Parathyroid adenoma (tissue), 2 donors: ENCODE measurements around the gene PTPN14.

Experiments
- H2AFZ ChIP-seq: fragments of 300-600 bp; sonication (generic); one replicate; pipeline ENCODE4 v1.7.0; 2017; ENCODE audit warnings: antibody characterized with exemption, mild to moderate bottlenecking
- H3K27ac ChIP-seq: fragments of 300-600 bp; sonication (generic); one replicate; pipeline ENCODE4 v1.7.0; 2017
- H3K27me3 ChIP-seq: fragments of 300-600 bp; sonication (generic); one replicate; pipeline ENCODE4 v1.7.0; 2017; ENCODE audit warnings: low read length; ENCODE audit not compliant: control insufficient read depth, insufficient read depth
- H3K36me3 ChIP-seq: fragments of 300-600 bp; sonication (generic); one replicate; pipeline ENCODE4 v1.7.0; 2017; ENCODE audit warnings: low read length; ENCODE audit not compliant: control insufficient read depth, insufficient read depth
- H3K4me1 ChIP-seq: fragments of 300-600 bp; sonication (generic); one replicate; pipeline ENCODE4 v1.7.0; 2017; ENCODE audit warnings: control low read depth
- H3K4me2 ChIP-seq: fragments of 300-600 bp; sonication (generic); one replicate; pipeline ENCODE4 v1.7.0; 2017; ENCODE audit warnings: low read length
- H3K4me3 ChIP-seq: fragments of 300-600 bp; sonication (generic); one replicate; pipeline ENCODE4 v1.7.0; 2017; ENCODE audit warnings: low read depth, low read length
- H3K79me2 ChIP-seq: fragments of 300-600 bp; sonication (generic); one replicate; pipeline ENCODE4 v1.7.0; 2017; ENCODE audit warnings: control low read depth
- H3K9ac ChIP-seq: fragments of 300-600 bp; sonication (generic); one replicate; pipeline ENCODE4 v1.7.0; 2017; ENCODE audit warnings: mild to moderate bottlenecking
- H3K9me3 ChIP-seq: fragments of 300-600 bp; sonication (generic); one replicate; pipeline ENCODE4 v1.7.0; 2017; ENCODE audit warnings: low read length; ENCODE audit not compliant: control insufficient read depth
- TF ChIP-seq, protein P1 (sequence below): fragments of 300-600 bp; sonication (generic); IDR thresholded peaks from one replicate; pipeline ENCODE4 v1.7.0; 2017; ENCODE audit warnings: antibody characterized with exemption, mild to moderate bottlenecking
- donor health status: primary hyperparathyroidism.

Gene PTPN14

DNA sequence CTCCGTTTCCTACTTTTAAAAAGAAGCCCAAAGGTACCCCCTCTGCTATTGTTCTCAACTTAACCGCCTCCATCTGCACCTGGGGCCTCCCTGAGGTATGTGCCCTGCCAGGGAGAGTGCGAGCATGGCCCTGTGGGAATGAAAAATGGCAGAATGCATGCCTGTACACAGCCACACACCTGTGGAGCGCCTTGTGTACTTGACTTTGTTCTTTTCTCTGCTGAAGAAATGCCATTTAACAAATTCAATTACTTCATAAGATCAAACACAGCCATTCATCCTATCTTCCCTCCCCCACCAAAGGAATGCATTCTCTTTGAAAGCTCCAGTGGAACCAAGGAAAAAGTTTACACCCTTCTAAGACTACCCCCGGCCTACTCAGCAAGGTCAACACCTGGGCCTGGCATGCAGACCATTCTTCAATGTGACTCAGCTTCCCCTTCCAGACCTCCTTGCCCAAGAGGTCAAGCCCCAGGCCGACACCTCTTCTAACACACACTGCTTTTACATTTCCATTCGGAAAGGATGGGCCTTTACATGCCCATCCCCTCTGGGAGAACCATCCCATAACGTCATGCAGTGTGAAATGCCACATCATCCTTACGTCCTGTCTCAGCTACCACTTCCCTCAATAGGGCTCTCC is 146.7 kb downstream of the PTPN14 start:
- Histone ChIP-seq H3K36me3 (no peaks in the 10 kb centered on the region), H3K9ac (no peak overlapping the region), H3K27ac (no peak overlapping the region), H2AFZ (no peak overlapping the region), H3K4me2 (no peak overlapping the region), H3K79me2 (no peaks in the 10 kb centered on the region), H3K4me3 (no peak overlapping the region), H3K4me1 (no peaks in the 10 kb centered on the region), H3K9me3 (no peaks in the 10 kb centered on the region), H3K27me3 (no peaks in the 10 kb centered on the region)
- TF ChIP-seq, protein P1, sequence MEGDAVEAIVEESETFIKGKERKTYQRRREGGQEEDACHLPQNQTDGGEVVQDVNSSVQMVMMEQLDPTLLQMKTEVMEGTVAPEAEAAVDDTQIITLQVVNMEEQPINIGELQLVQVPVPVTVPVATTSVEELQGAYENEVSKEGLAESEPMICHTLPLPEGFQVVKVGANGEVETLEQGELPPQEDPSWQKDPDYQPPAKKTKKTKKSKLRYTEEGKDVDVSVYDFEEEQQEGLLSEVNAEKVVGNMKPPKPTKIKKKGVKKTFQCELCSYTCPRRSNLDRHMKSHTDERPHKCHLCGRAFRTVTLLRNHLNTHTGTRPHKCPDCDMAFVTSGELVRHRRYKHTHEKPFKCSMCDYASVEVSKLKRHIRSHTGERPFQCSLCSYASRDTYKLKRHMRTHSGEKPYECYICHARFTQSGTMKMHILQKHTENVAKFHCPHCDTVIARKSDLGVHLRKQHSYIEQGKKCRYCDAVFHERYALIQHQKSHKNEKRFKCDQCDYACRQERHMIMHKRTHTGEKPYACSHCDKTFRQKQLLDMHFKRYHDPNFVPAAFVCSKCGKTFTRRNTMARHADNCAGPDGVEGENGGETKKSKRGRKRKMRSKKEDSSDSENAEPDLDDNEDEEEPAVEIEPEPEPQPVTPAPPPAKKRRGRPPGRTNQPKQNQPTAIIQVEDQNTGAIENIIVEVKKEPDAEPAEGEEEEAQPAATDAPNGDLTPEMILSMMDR: no peak

DNA sequence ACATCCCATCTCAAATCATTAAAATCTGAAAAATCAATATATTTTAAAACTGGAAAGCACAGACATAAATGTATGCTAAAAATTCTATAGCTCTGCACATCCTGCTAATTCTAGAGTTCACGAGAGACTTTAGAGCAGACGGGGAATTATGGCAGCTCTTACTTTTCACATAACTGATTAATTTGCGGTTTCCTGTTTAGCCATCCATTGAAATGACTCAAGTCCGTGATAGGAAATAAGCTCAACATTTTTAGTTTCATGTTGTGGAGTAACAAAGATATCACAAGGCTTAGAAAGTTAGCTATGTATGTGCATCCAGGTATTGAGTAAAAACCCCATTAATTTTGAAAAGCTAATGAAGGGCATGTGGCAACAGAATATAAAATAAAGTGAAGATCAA is 147.2 kb downstream of the PTPN14 start:
- Histone ChIP-seq H3K79me2 (no peaks in the 10 kb centered on the region), H3K4me2 (no peak overlapping the region), H2AFZ (no peak overlapping the region), H3K9me3 (no peaks in the 10 kb centered on the region), H3K27me3 (no peaks in the 10 kb centered on the region), H3K4me3 (no peak overlapping the region), H3K27ac (no peak overlapping the region), H3K9ac (no peak overlapping the region), H3K36me3 (no peaks in the 10 kb centered on the region), H3K4me1 (no peaks in the 10 kb centered on the region)
- TF ChIP-seq, protein P1: no peak

GRCh38 chr1:214403431-214403830 is 148.0 kb downstream of the PTPN14 start:
- Histone ChIP-seq H3K9ac (no peak overlapping the region), H3K4me3 (no peak overlapping the region), H3K4me2 (no peak overlapping the region), H3K27me3 (no peaks in the 10 kb centered on the region), H2AFZ (no peak overlapping the region), H3K36me3 (no peaks in the 10 kb centered on the region), H3K79me2 (no peaks in the 10 kb centered on the region), H3K4me1 (no peaks in the 10 kb centered on the region), H3K27ac (no peak overlapping the region), H3K9me3 (no peaks in the 10 kb centered on the region)
- TF ChIP-seq, protein P1: no peak

DNA sequence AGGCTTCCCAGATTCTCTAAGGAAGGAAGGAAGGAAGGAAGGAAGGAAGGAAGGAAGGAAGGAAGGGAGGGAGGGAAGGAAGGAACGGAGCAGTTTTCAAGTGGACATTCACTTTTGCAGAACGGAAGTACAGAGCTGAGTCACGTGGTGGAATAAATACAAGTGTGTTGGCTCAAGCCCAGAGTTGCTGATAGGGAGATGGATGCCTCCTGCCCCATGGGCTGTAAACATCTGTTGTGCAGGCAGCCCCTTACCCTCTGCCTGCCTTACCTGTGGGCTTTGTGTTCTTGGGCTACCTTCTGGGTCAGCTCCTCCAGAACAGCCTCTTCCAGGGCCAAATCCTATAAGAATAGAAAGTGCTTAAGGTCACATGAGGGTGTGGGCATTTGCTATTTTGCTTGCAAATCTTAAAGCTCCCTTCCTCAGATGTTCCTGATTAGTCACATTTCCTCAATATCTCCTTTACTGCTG is 148.8 kb downstream of the PTPN14 start:
- no peak overlapping the region for H3K4me2 ChIP-seq
- H2AFZ ChIP-seq: no peak overlapping the region
- H3K27me3 ChIP-seq: no peaks in the 10 kb centered on the region
- no peak overlapping the region for H3K9ac ChIP-seq
- H3K36me3 ChIP-seq: no peaks in the 10 kb centered on the region
- TF ChIP-seq, protein P1: no peak
- H3K4me3 ChIP-seq: no peak overlapping the region
- H3K9me3 ChIP-seq: no peaks in the 10 kb centered on the region
- H3K79me2 ChIP-seq: no peaks in the 10 kb centered on the region
- H3K4me1 ChIP-seq: no peaks in the 10 kb centered on the region
- H3K27ac ChIP-seq: no peak overlapping the region

- no peaks in the 10 kb centered on the region for H3K9me3 ChIP-seq
- H3K4me1 ChIP-seq: no peaks in the 10 kb centered on the region
- TF ChIP-seq, protein P1: no peak
- H3K36me3 ChIP-seq: no peaks in the 10 kb centered on the region
- H3K79me2 ChIP-seq: no peaks in the 10 kb centered on the region
- no peak overlapping the region for H3K4me3 ChIP-seq
- H2AFZ ChIP-seq: no peak overlapping the region
- H3K4me2 ChIP-seq: no peak overlapping the region
- no peaks in the 10 kb centered on the region for H3K27me3 ChIP-seq
- no peak overlapping the region for H3K27ac ChIP-seq
- H3K9ac ChIP-seq: no peak overlapping the region
Measured at GRCh38 chr1:214401666-214402065, 149.7 kb downstream of the PTPN14 start.
